Melanocyte of skin (primary cell): ENCODE results near the gene DBI. TPM values are rescaled to one million over a fixed set of nuclear protein-coding genes. Genes with fewer than 3 reads are reported as not detected.

Experiments
- total RNA-seq, 2 donors: library from RNA; depleted of rRNA; stranded (reverse); fragments of >200 nt; gene quantifications; 2 replicates each; pipeline ENCODE4 v1.2.3, GENCODE V29; 2012

DBI gene
- 100 to 1,000 TPM; 153 to 172 TPM for total RNA-seq

GRCh38 chr2:119366649-119367471 lies at the start of gene DBI, which contains the start of gene C2orf76:
TSS of gene DBI (plus strand) at chr2:119366977. CDS start at chr2:119367052, 75 bp downstream.
TSS of gene C2orf76 (minus strand) at chr2:119366834. CDS start at chr2:119339959, 26,875 bp downstream.

Other genes starting within 250 kb of the DBI start
- gene C1QL2, start 208.2 kb upstream of the DBI start, total RNA-seq: not detected
- 1 to 10 TPM; 3.7 to 6.5 TPM for gene STEAP3, start 143.1 kb upstream of the DBI start, total RNA-seq
- 1 to 10 TPM; 8.9 to 9.3 TPM for gene C2orf76, start 143 bp upstream of the DBI start, total RNA-seq
- not detected for gene TMEM37, start 64.9 kb downstream of the DBI start, total RNA-seq
- gene SCTR, start 157.5 kb downstream of the DBI start, total RNA-seq: not detected
- gene CFAP221, start 177.5 kb downstream of the DBI start, total RNA-seq: not detected